NB4 (cell line): ENCODE data around the gene DMC1.

Experiments used
- TF ChIP-seq, protein P1 (sequence below): IDR thresholded peaks from 2 replicates; pipeline ENCODE4 v1.6.1; 2011; ENCODE audit warnings: low read depth, low read length
- TF ChIP-seq, protein P2 (sequence below): IDR thresholded peaks from one replicate; pipeline ENCODE4 v1.5.1; 2012; ENCODE audit warnings: low read depth, low read length

DNA sequence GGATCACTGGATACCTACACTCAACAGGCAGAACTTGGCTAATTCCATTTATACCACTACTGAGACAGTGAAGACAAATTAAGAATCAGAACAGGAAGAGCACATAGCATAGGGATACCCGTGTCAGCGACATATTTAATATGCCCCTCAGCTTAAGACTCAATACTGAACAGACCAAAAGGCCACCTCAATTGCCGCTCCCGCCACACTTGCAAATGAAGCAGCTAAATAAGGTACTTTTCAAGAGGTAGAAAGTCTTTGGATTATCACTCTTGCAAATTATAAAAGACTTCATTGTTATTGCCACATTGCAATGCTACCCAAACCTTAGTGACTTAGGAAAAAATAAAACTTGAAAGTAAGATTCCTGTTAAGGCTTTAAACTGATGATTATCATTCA, 67.0 kb downstream of the DMC1 start:
- TF ChIP-seq, protein P1, sequence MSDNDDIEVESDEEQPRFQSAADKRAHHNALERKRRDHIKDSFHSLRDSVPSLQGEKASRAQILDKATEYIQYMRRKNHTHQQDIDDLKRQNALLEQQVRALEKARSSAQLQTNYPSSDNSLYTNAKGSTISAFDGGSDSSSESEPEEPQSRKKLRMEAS = no peak
- TF ChIP-seq, protein P2, sequence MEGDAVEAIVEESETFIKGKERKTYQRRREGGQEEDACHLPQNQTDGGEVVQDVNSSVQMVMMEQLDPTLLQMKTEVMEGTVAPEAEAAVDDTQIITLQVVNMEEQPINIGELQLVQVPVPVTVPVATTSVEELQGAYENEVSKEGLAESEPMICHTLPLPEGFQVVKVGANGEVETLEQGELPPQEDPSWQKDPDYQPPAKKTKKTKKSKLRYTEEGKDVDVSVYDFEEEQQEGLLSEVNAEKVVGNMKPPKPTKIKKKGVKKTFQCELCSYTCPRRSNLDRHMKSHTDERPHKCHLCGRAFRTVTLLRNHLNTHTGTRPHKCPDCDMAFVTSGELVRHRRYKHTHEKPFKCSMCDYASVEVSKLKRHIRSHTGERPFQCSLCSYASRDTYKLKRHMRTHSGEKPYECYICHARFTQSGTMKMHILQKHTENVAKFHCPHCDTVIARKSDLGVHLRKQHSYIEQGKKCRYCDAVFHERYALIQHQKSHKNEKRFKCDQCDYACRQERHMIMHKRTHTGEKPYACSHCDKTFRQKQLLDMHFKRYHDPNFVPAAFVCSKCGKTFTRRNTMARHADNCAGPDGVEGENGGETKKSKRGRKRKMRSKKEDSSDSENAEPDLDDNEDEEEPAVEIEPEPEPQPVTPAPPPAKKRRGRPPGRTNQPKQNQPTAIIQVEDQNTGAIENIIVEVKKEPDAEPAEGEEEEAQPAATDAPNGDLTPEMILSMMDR = no peak
